Measurements from ENCODE around the gene TNFAIP8L2. TPM values are rescaled to one million over a fixed set of nuclear protein-coding genes. Genes with fewer than 3 reads are reported as not detected.

The TNFAIP8L2 gene
- total RNA-seq, 1 experiment from 2014 or later, result not detected

DNA sequence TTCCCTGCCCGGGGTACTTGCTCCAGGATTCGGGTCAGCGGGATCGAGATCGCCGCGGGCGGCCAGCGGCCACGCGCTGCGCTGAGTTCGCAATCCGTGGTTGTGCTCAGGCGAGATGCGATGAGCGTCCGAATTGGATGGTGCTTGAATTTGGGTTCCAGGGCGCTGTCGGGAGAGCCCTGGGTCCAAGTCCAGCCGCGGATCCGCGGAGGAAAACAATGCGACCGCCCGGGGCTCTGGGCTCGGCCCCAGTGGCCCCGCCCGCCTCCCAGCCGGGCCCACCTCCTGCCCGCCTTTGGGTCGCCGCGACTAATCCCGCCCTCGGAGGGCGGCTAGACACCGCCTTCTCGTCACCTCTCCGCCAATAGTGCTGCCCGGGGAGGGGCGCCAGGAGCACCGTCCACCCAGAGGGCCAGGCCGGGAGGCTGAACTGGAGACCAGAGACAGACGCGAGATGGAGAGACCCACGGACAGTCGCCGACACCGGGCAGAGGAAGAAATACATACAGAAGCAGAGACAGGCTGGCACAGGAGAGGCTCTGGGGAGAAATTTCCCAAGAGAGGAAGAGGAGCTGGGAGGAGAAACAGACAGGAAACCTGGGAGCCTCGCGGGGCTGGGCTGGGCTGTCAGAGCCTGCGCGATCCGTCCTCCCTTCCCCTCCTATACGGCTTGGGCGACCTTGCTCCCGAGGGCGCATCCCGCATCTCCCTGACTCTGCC lies 9.9 kb upstream of the TNFAIP8L2 start, which contains the start of gene SEMA6C:
Gene SEMA6C, minus strand, starts transcription at position 220 of the 720 bp plus-strand sequence. CDS start 4,010 bp downstream, outside the sequence.
- Mint-ChIP-seq H3K27ac (ENCODE audit: unreplicated experiment) (no peak within 1 kb of the TSS), H3K4me3 (ENCODE audit: low read depth, unreplicated experiment) (peak within 1 kb of the TSS; percentile 77), H3K4me1 (ENCODE audit: low read depth, unreplicated experiment) (no peaks in the 10 kb centered on the region), H3K36me3 (ENCODE audit: insufficient read depth, unreplicated experiment) (peaks cover 10% of the 10 kb centered on the region), H3K27me3 (ENCODE audit: unreplicated experiment) (peaks cover 25% of the 10 kb centered on the region), H3K9me3 (ENCODE audit: low read depth, unreplicated experiment) (no peaks in the 10 kb centered on the region)
- DNase-seq, result peak; percentile 97
- CTCF ChIA-PET, result interaction anchor here (1.0 to 1.6 kb wide), 2 partner anchors 11 to 47 kb away, joined by 3 to 8 read pairs; no protein-coding TSS in a partner anchor
- TF ChIP-seq, protein P1, sequence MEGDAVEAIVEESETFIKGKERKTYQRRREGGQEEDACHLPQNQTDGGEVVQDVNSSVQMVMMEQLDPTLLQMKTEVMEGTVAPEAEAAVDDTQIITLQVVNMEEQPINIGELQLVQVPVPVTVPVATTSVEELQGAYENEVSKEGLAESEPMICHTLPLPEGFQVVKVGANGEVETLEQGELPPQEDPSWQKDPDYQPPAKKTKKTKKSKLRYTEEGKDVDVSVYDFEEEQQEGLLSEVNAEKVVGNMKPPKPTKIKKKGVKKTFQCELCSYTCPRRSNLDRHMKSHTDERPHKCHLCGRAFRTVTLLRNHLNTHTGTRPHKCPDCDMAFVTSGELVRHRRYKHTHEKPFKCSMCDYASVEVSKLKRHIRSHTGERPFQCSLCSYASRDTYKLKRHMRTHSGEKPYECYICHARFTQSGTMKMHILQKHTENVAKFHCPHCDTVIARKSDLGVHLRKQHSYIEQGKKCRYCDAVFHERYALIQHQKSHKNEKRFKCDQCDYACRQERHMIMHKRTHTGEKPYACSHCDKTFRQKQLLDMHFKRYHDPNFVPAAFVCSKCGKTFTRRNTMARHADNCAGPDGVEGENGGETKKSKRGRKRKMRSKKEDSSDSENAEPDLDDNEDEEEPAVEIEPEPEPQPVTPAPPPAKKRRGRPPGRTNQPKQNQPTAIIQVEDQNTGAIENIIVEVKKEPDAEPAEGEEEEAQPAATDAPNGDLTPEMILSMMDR (IDR thresholded peaks at IDR 0.05; ENCODE audit: unreplicated experiment), result no peak
- no TSS peak for BruUV-seq (replicated peaks)
- intact Hi-C loops (cut with micrococcal nuclease; ENCODE audit: unreplicated experiment), result no loop called here

DNA sequence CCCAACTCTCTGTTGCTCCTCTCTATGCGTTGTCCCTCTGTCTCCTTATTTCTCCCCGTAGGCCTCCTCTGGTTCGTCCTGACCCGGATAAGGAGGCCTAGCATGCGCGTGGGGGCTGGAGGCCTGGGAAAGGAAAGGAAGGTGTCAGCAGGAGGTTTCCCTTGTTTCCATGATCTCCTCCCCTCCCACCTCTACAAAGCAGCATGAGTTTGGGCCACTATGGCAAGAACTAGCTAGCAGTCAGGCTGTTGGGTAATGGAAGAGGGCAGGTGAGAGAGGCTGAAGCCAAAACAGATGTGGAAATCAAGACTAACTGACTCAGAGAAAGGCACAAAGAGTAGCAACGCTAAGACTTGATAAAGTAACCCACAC lies 9.3 kb upstream of the TNFAIP8L2 start:
- no TSS peak for BruUV-seq (replicated peaks)
- no peak for DNase-seq
- intact Hi-C loops (cut with micrococcal nuclease; ENCODE audit: unreplicated experiment), result no loop called here

DNA sequence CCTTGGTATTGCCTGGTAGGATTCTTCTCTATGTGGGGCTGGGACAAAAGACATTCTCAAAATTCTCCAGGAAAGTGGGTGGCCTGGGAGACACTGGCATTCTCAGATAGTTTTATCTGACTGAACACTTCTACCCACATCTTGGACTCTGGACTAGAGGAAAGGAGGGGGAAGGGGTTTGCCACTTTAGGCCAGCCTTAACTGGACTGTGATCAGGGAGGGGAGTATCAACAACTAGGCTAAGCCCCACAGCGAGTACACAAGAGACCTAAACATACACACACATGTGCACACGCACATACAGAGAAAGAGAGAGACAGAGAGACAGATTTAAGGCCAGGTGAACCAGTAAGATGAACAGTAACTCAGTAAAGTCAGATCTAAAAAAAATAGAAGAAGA lies 8.8 kb upstream of the TNFAIP8L2 start:
- CTCF ChIA-PET, result no interaction called here

More for the DNA sequence above, 9.3 kb upstream of the TNFAIP8L2 start:
- no peaks in the 10 kb centered on the region for H3K9me3 Mint-ChIP-seq (ENCODE audit: low read depth, unreplicated experiment)
- CTCF ChIA-PET, result interaction anchor here (1.0 to 1.6 kb wide), 2 partner anchors 12 to 47 kb away, joined by 3 to 8 read pairs; no protein-coding TSS in a partner anchor
- H3K27me3 Mint-ChIP-seq (ENCODE audit: unreplicated experiment), result peaks cover 25% of the 10 kb centered on the region
- TF ChIP-seq, protein P1 (IDR thresholded peaks at IDR 0.05; ENCODE audit: unreplicated experiment), result no peak
- peaks cover 10% of the 10 kb centered on the region for H3K36me3 Mint-ChIP-seq (ENCODE audit: insufficient read depth, unreplicated experiment)
- H3K27ac Mint-ChIP-seq (ENCODE audit: unreplicated experiment), result no peak overlapping the region
- peak overlapping the region; percentile 77 for H3K4me3 Mint-ChIP-seq (ENCODE audit: low read depth, unreplicated experiment)
- no peaks in the 10 kb centered on the region for H3K4me1 Mint-ChIP-seq (ENCODE audit: low read depth, unreplicated experiment)

DNA sequence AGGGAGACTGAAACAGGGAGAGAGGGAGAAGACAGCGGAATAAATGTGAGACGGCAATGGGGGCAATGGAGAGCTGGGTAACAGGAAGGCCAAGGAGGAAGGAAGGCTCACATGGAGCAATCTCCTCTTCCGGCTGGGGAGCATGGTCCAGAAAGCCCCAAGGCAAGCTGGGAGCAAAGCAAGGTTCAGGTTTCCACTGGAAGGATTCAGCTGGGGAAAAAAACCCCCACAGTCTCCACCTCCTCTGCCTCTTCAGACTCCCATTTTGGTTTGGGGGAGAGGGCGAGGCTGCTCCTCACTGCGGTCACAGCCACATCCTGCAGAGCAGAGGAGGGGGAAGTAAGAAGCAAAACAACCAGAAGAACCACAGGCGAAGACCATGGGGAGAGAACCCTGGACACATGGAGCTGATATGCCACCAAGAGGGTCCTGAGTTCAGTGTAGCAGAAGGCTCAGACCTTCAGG lies 650 bp downstream of the TNFAIP8L2 start:
- no peak overlapping the region for H3K4me3 Mint-ChIP-seq (ENCODE audit: low read depth, unreplicated experiment)
- TF ChIP-seq, protein P1 (IDR thresholded peaks at IDR 0.05; ENCODE audit: unreplicated experiment), result no peak
- intact Hi-C loops (cut with micrococcal nuclease; ENCODE audit: unreplicated experiment), result loop anchor here (2.0 kb wide), 1 partner anchor 132 kb away; no protein-coding TSS in a partner anchor
- no peak for DNase-seq
- no peak overlapping the region for H3K27ac Mint-ChIP-seq (ENCODE audit: unreplicated experiment)
- BruUV-seq (replicated peaks), result no TSS peak
- CTCF ChIA-PET, result interaction anchor here (1.7 kb wide), 1 partner anchor 57 kb away, joined by 27 read pairs; no protein-coding TSS in a partner anchor
- H3K9me3 Mint-ChIP-seq (ENCODE audit: low read depth, unreplicated experiment), result no peaks in the 10 kb centered on the region
- H3K4me1 Mint-ChIP-seq (ENCODE audit: low read depth, unreplicated experiment), result no peaks in the 10 kb centered on the region
- no peaks in the 10 kb centered on the region for H3K27me3 Mint-ChIP-seq (ENCODE audit: unreplicated experiment)
- H3K36me3 Mint-ChIP-seq (ENCODE audit: insufficient read depth, unreplicated experiment), result no peaks in the 10 kb centered on the region

More for the DNA sequence above, 8.8 kb upstream of the TNFAIP8L2 start:
- TF ChIP-seq, protein P1 (IDR thresholded peaks at IDR 0.05; ENCODE audit: unreplicated experiment), result no peak
- Mint-ChIP-seq H3K4me1 (ENCODE audit: low read depth, unreplicated experiment) (no peaks in the 10 kb centered on the region), H3K27me3 (ENCODE audit: unreplicated experiment) (peaks cover 25% of the 10 kb centered on the region), H3K36me3 (ENCODE audit: insufficient read depth, unreplicated experiment) (peaks cover 10% of the 10 kb centered on the region), H3K27ac (ENCODE audit: unreplicated experiment) (no peak overlapping the region), H3K4me3 (ENCODE audit: low read depth, unreplicated experiment) (no peak overlapping the region), H3K9me3 (ENCODE audit: low read depth, unreplicated experiment) (no peaks in the 10 kb centered on the region)
- no TSS peak for BruUV-seq (replicated peaks)
- intact Hi-C loops (cut with micrococcal nuclease; ENCODE audit: unreplicated experiment), result no loop called here
- DNase-seq, result no peak

All from Calu3 (cell line).